GM12878 (cell line): ENCODE measurements around the gene NCF2.

Experiments
- CTCF ChIP-seq, 3 experiments: IDR thresholded peaks in 2 of 3; conservative IDR thresholded peaks in 1 of 3; 2 replicates each; pipeline ENCODE4 v1.5.1; 2011; ENCODE audit warnings: low read depth in 3 of 3, low read length in 3 of 3, mild to moderate bottlenecking in 3 of 3, control low read depth in 2 of 3, moderate library complexity in 2 of 3, inconsistent platforms in 1 of 3, mixed read lengths in 1 of 3; ENCODE audit not compliant: control insufficient read depth in 2 of 3, insufficient read depth in 1 of 3; ENCODE audit errors: extremely low read depth in 1 of 3
- EZH2 ChIP-seq: IDR thresholded peaks from 2 replicates; pipeline ENCODE4 v1.6.1; 2012; ENCODE audit warnings: low read depth, mild to moderate bottlenecking, control low read depth, inconsistent platforms, low read length, borderline replicate concordance; ENCODE audit not compliant: control insufficient read depth
- MXI1 ChIP-seq: fragments of 150-350 bp; IDR thresholded peaks from 2 replicates; pipeline ENCODE4 v1.6.1; 2011; ENCODE audit warnings: low read depth, mild to moderate bottlenecking, inconsistent platforms, low read length, improper control_type of control experiment
- RAD21 ChIP-seq: IDR thresholded peaks from 2 replicates; pipeline ENCODE4 v1.6.1; 2011; ENCODE audit warnings: mild to moderate bottlenecking, low read depth, low read length, moderate library complexity; ENCODE audit not compliant: insufficient read depth

DNA sequence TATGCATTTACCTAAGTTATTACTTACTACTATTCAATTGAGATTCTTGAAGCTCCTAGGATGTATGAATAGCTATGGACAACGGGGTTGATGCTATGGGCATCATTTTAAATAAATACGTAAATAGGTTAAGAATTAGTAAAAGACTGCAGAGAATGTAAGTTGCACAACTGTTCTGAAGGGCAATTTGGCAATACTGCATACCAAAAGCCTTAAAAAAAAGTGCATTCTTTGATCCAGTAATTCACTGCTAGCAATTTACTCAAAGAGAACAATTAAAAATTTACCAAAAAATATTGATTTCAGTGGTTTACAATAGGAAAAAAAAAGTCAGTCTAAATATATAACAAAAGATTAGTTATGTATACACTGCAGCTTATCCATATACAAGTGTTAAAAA, 41.9 kb upstream of the NCF2 start:
- TF ChIP-seq CTCF (IDR thresholded peaks at IDR 0.05 in 2 of 3, conservative IDR thresholded peaks at IDR 0.05 in 1 of 3; ENCODE audit: control insufficient read depth in 2 of 3, extremely low read depth in 1 of 3, insufficient read depth in 1 of 3, low read depth in 3 of 3, low read length in 3 of 3) (no peak), MXI1 (no peak), RAD21 (no peak), EZH2 (no peak)
